ENCODE results near the gene ATP1B1.
"Not testable (repeated sequence)": the region's sequence is repeated elsewhere in the genome, so short reads cannot be mapped to it uniquely, and the experiment has no call there.

The ATP1B1 gene

DNA sequence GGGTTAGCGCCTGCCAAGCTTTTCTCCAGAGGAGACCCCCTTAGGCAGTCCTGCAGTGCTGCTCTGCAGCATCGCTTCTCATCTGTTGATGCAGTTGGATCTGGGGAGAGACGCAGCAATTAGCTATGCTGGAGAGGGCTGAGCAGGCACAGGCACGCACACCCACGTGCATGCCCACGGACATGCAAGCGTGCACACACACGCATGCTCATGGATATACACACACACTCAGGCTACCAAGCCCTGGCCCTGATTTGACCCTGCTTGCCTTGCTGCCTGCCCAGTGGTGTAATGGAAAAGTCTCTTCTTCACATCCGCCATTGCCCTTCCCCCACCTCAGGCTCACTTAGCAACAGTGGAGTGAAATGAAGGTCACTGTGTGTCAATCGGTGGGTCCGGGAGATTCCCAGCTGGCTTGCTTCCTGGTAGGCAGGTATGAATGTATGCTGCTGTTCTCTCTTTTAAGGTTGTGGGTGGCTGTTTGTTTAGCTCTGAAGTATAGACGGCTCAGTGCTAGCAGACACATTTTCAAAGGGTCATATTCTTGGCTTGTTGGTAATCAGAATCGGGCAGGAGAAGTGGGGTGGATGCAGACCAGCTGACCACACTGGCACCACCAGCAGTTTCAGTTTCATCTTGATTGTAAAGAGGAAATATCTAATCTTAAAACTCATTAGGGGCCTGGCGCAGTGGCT is 9.5 kb downstream of the ATP1B1 start:
- peak; percentile 67 for DNase-seq (ENCODE audit: low spot score)

DNA sequence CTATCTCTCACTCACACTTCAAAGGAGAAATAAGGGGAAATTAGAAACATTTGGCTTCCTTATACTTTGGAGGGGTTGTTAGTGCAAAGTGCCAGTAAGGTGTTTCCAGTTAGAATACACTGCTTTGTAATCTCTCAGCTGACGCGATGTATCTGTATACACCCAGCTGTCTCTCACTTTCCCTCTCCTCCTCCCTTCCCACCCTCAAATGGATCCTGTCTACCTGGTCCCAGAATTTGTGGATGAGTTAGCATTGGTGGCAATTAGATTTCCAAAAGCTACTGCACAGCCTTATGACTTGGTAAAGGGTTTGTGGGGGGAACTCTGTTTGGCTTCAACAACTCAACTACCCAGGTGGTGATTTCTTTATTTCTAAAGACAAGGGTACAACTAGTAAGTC is 10.5 kb downstream of the ATP1B1 start:
- DNase-seq (ENCODE audit: low spot score): no peak

DNA sequence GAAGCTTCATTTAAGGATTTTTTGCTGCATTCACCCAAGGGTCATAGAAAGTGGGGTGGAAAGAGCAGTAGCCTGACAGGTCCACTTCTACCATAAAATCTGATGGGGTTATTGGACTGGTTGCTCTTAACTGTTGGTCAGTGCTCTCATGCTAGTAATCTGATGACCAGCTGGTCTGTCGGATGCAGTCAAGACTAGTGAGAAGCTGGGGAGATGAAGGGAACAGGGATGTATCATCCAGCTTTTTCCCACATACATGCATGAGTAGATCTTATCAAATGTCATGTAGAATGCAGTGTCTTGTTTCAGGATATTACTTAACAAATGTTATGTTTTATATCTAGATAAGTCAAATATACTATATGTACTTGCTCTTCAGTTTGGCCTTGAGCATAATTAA is 11.1 kb downstream of the ATP1B1 start:
- no peak for DNase-seq (ENCODE audit: low spot score)

DNA sequence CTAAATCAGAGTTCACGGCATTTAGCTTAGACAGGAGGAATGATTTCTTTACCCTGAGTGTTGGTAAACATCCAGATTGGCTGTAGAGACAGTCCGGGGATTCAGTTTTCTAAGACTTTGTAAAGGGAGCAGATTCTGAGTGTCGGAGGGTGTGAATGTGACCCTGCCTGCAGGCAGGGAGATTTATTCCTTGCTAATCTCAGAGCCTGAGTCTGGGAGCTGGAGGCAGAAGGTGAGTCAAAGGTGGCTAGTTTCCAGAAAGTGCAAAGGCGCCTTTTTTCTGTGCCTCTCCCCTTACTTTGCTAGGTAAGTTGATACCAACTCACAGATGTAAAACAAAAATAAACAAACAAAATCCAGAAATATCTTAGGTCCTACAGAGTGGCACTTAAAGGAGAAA is 11.7 kb downstream of the ATP1B1 start:
- no peak for DNase-seq (ENCODE audit: low spot score)

DNA sequence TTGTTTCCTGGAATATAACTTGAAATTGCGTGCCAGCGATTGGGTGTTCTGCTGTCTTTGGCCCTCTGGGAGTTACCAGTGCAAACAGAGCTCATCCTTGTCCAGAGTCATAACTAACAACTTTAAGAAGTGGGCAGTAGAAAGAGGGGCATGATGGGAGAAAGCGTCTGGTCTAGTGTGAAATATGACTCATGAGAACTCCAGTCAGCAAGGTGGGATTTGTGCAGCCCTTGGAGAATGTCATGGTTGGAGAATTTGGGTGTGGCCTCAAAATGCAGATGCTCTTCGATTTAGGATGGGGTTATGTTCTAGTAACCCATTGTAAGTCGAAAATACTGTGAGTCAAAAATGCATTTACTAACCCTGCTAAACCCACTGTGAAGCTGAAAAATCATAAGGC is 12.9 kb downstream of the ATP1B1 start:
- no peak for DNase-seq (ENCODE audit: low spot score)

DNA sequence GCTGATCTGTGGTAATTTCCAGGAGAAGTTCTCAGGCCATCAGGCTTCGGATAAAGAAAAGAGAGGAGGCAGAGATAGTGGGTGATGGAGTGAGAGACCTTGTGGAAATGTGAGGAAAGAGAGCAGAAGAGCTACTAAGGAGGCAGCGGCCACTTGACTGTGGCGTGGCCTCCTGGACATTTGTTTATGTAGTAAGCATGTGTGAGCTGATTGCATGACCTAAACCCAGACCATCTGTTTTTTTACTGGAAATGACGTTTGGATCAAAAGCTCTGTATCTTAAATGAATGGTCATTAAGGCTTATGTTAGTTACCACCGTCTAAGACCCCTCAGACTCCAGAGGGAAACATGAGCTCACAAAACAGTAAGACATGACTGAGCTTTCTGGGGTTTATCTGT is 13.6 kb downstream of the ATP1B1 start:
- no peak for DNase-seq (ENCODE audit: low spot score)

DNA sequence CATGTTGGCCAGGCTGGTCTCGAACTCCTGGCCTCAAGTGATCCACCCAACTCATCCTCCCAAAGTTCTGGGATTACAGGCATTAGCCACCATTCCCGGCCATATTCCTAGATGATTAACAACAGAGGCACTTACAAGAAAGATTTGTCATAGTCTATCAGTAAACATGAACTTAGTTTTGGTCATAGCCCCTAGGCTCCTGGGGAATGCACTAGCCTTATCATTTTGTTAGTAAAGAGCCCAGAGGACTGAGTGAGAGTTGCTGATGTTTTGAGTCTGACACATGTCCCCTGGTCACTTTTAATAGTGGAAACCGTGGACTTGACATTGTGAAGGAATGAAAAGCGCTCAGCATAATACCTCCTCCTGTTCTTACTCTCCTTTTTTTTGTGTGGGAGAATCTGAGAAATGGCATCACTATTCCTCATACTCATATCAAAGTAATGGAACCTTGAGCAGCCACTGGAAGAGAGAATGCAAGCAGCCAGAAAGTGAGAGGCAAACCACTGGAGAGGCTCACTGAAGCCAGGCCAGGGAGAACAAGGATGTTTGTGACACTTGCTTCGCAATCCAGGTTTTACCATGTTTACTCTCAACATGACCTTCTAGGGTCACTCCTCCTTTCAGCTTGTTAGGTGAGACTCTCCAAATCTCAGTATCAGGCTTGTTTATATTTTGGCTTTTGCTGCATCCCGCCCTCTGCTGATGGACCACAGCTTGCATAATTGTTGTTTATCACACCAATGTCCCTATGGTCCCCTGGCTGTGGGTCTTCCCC is 14.8 kb downstream of the ATP1B1 start:
- DNase-seq (ENCODE audit: low spot score): no peak

DNA sequence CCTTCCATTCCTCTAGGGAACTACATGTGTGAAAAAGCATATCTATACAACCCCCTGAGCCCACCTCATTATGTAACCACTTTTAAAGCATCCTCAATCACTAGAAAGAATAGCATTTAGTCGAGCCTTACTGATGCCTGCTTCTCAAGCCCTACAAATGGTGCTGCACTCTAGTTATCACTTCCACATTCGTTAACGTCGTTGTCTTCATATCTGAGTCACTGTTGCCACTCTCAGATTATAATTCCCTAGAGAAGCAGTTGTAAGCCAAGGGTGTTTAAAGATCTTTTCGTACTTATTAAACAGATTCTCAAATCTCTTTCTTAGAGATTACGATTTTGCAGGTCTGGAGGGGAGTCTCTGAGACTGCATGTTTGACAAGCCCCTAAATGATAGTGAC is 16.5 kb downstream of the ATP1B1 start:
- no peak for DNase-seq (ENCODE audit: low spot score)

DNA sequence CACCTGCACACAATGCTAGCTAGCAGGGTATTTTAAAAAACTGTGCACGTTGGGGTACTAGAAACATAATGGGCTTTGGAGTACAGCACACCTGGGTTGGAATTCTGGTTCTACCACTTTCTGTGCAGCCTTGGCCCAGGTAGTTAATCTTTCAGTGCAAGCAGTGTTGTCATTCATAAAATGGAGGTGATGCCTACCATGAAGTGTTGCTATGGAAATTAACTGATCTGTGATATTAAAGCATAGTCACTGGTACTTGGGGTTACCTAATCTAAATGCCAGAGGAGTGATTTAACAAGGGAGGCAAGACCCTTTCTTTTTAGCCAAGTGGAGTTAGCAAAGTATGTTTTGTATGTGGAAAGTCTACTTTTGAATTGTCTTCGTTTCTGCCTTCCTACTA is 18.0 kb downstream of the ATP1B1 start:
- DNase-seq (ENCODE audit: low spot score): no peak

DNA sequence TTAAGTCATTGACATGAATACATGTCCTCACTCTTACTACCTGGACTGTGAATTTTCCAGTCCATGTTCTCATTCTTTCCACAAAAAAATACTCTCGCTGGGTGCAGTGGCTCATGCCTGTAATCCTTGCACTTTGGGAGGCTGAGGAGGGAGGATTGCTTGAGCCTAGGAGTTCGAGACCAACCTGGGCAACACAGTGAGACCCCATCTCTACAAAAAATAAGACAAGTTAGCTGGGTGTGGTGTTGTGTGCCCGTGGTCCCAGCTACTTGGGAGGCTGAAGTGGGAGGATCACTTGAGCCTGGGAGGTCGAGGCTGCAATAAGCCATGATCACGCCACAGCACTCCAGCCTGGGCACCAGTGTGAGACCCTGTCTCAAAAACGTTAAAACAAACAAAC is 19.1 kb downstream of the ATP1B1 start:
- not testable (repeated sequence) for DNase-seq (ENCODE audit: low spot score)

DNA sequence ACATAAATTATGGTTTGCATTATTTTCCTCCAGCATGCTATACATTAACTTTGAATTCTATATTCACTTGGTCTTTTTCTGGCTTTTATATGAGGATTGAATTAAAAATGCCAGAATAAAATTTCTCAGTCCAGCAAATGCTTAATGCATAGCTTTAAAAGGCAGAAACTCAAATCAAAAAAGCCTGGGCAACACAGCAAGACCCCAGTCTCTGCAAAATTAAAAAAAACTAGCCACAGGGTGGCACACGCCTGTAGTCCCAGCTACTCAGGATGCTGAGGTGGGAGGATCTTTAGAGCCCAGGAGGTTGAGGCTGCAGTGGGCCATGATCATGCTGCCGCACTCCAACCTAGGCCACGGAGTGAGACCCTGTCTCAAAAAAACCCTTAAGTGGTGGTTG is 19.8 kb downstream of the ATP1B1 start:
- DNase-seq (ENCODE audit: low spot score): no peak

DNA sequence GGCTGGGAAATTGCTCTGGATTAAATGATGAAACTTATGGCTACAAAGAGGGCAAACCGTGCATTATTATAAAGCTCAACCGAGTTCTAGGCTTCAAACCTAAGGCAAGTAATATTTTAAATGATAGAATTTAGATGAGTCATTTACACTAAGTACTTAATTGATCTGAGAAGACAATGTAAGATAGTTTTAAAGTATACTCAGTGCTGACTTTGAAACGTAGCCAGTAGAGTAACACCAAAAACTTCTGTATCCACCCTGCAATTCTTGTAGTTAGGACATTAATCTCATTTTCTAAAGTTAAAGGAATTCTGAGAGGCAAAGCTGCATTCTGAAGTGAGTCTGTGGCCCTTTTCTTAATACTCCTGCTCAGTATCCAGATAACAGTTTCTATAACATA is 20.8 kb downstream of the ATP1B1 start:
- no peak for DNase-seq (ENCODE audit: low spot score)

DNA sequence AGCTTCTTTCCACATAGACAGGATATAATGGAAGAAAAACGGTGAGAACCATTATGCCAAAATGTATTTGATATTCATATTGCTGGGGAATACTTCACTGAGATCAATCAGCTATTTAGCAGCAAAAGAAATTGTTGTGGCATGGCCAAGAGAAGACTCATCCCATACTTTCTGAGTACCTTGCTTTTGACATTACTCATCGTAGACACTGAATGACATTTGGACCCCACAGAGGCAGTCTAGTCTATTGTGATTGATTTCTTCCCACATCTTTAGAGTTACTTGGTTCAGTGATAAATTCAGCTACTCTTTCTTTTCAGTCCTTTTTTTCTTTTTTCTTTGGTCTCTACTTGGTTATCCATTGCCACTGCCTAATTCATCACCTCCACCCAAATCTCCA is 22.1 kb downstream of the ATP1B1 start:
- DNase-seq (ENCODE audit: low spot score): no peak

DNA sequence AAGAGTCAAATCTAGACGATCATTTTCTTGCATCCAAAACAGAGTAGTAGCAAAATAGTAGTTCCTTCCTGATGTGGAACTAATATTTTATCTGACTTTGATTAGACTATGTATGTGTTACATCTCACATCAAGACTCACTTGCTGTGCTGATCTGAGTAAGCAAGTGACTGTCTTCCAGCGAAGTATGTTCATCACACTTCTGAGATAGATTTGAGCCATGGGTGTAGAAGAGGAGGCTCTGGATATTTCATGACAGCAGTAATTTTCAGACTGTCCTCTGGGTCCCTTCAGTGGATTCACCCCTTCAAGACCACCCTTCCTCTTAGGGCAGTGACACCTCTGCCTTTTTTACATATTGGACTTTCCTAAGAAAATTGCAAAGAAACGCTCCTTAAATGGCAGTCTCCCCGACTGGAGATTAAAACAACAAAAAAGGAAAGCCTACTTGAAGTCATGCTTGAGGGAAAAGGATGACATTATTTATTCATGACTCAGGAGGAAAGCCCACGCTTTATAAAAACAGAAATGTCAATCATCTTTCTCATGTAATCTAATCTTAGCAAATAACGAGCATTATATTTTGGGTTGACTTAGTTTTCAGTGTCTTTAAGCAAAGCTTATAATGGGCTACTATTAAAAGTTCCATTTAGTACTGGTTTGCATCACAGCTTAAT is 22.8 kb downstream of the ATP1B1 start:
- no peak for DNase-seq (ENCODE audit: low spot score)

DNA sequence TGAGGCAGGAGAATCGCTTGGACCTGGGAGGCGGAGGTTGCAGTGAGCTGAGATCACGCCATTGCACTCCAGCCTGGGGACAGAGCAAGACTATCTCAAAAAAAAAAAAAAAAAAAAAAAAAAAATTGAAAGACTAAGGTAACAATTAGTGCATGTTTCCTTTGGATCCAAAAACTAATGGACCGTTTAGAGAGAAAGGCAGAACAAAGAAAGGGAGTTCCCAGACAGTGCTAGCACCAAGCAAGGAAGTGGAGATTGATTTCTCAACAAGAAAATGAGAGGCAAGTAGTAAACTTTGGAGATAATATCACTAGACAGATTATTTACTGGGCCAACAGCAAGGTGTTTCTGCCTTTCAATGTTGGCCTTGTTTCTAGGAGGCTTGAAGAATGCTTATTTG is 24.2 kb downstream of the ATP1B1 start:
- no peak for DNase-seq (ENCODE audit: low spot score)

DNA sequence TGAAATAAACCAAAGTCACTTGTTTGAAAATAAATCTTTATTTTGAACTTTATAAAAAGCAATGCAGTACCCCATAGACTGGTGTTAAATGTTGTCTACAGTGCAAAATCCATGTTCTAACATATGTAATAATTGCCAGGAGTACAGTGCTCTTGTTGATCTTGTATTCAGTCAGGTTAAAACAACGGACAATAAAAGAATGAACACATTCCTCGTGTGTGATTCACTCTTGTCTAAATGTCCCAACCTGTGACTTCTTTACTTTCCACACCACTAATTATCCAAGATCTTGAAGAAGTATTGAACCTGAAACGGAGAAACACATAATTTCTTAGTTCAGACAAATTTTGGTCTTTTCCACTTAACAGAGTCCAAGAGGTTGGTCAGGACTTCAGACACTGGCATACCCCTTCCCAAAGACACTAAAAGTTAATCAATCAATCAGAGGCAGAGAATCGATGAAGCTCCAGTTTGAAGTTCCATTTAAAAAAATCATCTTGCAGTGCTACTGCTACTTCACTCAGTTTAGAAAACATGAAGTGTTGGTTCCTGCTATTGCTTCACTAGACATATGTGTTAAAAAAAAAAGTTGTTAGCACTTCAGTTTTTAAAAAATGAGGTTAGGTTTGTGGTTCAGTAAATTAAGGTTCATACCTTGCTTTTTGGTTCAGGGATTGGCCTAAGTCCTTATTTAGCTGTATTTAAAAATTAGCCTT is 26.2 kb downstream of the ATP1B1 start:
- DNase-seq (ENCODE audit: low spot score): no peak

DNA sequence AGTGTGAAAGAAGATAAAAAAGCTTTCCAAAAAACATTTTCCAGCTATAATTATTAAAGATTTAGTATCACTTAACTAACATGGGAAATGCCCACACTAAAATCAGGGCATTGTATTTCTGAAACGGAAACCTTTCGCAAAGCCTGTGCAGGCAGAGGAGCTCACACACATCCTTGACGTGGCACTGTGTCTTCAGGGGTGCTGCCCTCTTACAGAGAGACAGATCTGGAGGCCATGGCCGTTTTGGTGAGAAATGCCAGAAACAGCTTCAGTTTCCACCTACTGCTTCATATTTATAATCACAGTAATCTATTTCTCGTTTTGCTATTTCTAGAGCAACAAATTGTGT is 26.7 kb downstream of the ATP1B1 start:
- no peak for DNase-seq (ENCODE audit: low spot score)

DNA sequence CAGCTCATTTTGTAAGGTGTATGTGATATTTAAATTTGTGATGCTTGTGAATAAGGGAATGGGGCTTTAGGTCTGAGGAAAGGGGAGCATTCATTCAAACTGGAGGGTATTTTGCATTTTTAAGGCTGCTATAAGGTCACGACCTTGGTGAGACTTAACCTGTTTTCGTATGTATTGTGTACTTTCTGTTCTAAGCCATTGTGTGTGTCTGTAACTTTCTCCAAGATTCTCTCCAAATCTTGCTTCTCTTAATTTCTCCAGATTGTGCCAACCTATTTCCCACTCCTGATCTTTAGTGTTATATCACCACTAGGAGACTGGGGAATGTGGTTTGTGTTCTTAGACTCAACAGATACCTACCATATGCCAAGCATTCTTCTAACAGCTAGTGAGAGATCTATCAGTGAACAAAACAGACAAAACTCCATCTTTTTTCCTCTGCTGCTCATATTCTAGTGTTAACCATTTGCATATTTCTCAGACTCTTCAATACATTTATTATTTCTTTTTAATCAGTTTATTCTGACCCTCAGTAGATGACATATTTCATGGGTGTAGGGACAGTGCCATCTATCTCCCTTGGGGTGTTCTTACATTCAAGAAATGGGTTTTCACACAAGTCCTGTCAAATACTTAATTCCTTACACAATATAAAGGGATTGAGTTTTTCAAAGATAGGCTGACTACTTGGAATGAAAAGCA is 27.5 kb downstream of the ATP1B1 start:
- DNase-seq (ENCODE audit: low spot score): no peak

DNA sequence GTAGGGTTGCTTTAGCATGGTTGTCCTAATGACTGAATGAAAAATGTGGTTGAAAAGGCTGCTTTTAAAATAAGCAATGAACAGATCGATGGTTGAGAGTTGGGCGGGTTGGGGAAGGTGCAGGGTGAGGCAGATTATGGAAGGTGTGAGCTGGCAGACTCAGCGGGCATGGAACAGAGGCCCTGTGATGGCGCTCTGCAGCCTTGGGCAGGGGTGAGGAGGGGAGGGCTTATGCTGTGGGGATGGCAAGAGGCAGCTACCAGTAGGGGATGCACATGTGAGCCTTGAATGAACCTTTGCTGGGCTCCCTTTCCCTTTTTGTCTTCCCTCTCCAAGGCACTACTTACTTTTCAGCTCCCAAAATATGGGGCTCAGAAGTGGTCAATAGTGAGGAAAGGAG is 30.9 kb downstream of the ATP1B1 start:
- no peak for DNase-seq (ENCODE audit: low spot score)

DNA sequence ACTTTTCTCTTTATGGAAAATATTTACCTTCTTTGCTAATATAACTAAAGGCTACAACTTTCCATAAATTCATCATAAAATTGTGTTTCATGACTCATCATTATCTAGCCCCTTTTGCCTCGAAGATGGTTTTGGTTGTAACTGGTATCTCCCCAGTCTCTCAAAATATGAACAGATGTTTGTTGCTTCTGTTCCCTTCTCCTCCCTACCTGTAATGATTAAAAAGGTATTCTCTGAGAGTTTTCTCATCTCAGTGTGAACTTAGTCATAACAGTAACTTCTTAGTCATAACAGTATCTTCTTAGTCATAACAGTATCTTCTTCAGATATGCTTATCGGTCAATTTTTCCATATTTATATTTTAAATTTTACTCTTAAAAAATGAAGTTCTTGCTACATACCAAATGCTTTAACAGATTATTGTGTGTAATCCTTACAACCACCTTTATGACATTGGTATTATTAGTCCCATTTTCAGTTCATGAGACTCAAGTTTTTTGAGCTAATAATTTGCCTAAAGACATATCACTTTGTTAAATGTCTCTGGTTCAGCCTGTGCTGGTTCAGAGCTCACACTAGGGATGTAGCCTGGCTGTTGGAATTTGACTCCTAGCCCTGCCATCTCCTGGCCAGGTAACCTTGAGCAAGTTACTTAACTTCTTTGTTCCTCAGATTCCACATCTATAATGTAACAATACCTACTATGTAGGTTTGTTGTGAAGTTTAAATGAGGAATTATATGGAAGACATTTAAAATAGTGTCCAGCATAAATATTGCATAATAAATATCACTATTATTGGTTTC is 32.6 kb downstream of the ATP1B1 start:
- DNase-seq (ENCODE audit: low spot score): no peak

DNA sequence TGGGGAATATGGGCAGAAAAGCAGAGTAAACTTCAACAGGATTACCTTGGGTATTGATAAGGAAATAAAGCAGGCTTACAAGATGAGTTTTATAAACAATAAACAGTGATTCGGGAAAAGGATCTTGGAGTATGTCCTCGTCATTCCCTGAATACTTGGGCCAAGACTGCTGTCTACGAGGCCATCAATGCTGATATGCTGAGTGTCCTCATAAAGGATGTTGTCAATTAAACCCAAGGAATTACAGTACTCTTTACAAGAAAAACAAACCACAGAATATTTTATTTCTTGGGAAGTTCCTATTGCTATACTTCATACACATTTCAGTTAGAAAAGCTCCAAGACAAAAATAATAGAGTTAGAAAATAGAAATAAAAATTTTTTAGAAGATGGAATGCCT is 34.9 kb downstream of the ATP1B1 start:
- no peak for DNase-seq (ENCODE audit: low spot score)

Data from HuH-7 (cell line).